ENCODE data around the gene YARS1. TPM values are rescaled to one million over a fixed set of nuclear protein-coding genes. Genes with fewer than 3 reads are reported as not detected.

Gene YARS1
- total RNA-seq, 1 experiment from 2014 or later: 180 TPM

- Histone ChIP-seq H3K4me3 (peak overlapping the region; percentile 96), H3K27me3 (ENCODE audit: insufficient read depth, low read depth) (no peaks in the 10 kb centered on the region), H3K27ac (peak overlapping the region; percentile 68), H3K9me3 (ENCODE audit: insufficient read depth, low read depth) (no peaks in the 10 kb centered on the region), H3K4me1 (replicated peaks; ENCODE audit: insufficient read depth) (peaks cover 56% of the 10 kb centered on the region), H4K20me1 (ENCODE audit: insufficient read depth) (no peaks in the 10 kb centered on the region; the same call in 1 of the 2 replicates), H3K9me2 (ENCODE audit: insufficient read depth) (no peaks in the 10 kb centered on the region), H3K4me2 (peak overlapping the region; percentile 95), H3K79me2 (ENCODE audit: low read depth) (peaks cover 84% of the 10 kb centered on the region), H3K36me3 (ENCODE audit: low read depth) (peaks cover 6% of the 10 kb centered on the region), H2AFZ (peak overlapping the region; percentile 46; the same call in 1 of the 2 replicates), H3F3A (ENCODE audit: insufficient read depth, low read depth) (peaks cover 63% of the 10 kb centered on the region)
- TSS peak; percentile 70 for BruUV-seq (replicated peaks)
- no peak for TF ChIP-seq EZH2 (IDR thresholded peaks at IDR 0.05; ENCODE audit: low read depth)
- TF ChIP-seq, protein P1, sequence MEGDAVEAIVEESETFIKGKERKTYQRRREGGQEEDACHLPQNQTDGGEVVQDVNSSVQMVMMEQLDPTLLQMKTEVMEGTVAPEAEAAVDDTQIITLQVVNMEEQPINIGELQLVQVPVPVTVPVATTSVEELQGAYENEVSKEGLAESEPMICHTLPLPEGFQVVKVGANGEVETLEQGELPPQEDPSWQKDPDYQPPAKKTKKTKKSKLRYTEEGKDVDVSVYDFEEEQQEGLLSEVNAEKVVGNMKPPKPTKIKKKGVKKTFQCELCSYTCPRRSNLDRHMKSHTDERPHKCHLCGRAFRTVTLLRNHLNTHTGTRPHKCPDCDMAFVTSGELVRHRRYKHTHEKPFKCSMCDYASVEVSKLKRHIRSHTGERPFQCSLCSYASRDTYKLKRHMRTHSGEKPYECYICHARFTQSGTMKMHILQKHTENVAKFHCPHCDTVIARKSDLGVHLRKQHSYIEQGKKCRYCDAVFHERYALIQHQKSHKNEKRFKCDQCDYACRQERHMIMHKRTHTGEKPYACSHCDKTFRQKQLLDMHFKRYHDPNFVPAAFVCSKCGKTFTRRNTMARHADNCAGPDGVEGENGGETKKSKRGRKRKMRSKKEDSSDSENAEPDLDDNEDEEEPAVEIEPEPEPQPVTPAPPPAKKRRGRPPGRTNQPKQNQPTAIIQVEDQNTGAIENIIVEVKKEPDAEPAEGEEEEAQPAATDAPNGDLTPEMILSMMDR (conservative IDR thresholded peaks at IDR 0.05): no peak
- ChIA-PET POLR2A (ENCODE audit: unreplicated experiment) (interaction anchor here (0.6 to 0.7 kb wide), 2 partner anchors 83 to 463 kb away, joined by 3 to 9 read pairs; partner anchors contain the start of gene HDAC1), CTCF (interaction anchor here (1.0 kb wide), 1 partner anchor 19 kb away, joined by 23 read pairs; no protein-coding TSS in a partner anchor)
- DNase-seq: peak in 1 of 2 experiments; percentile 38
- intact Hi-C loops (cut with micrococcal nuclease; ENCODE audit: unreplicated experiment): no loop called here
These were observed 62.7 kb downstream of the YARS1 start for GRCh38 chr1:32754317-32755097.

- Histone ChIP-seq H4K20me1 (ENCODE audit: insufficient read depth) (peaks cover under 1% of the 10 kb centered on the region; the same call in 1 of the 2 replicates), H3K79me2 (ENCODE audit: low read depth) (peaks cover 86% of the 10 kb centered on the region), H3K4me3 (peak overlapping the region; percentile 96), H3K9me2 (ENCODE audit: insufficient read depth) (no peaks in the 10 kb centered on the region), H2AFZ (no peak overlapping the region), H3F3A (ENCODE audit: insufficient read depth, low read depth) (peaks cover 56% of the 10 kb centered on the region), H3K4me1 (replicated peaks; ENCODE audit: insufficient read depth) (peaks cover 48% of the 10 kb centered on the region), H3K27me3 (ENCODE audit: insufficient read depth, low read depth) (no peaks in the 10 kb centered on the region), H3K36me3 (ENCODE audit: low read depth) (peaks cover 6% of the 10 kb centered on the region), H3K27ac (peak overlapping the region; percentile 68), H3K4me2 (peak overlapping the region; percentile 95), H3K9me3 (ENCODE audit: insufficient read depth, low read depth) (no peaks in the 10 kb centered on the region)
- POLR2A ChIA-PET (ENCODE audit: unreplicated experiment): interaction anchor here (0.6 to 0.7 kb wide), 2 partner anchors 22 to 462 kb away, joined by 5 to 9 read pairs; partner anchors contain the start of gene HDAC1
- peak; percentile 77 to 89 for DNase-seq
- CTCF ChIA-PET: interaction anchor here (0.5 to 1.0 kb wide), 2 partner anchors 20 to 233 kb away, joined by 6 to 23 read pairs; no protein-coding TSS in a partner anchor
- intact Hi-C loops (cut with micrococcal nuclease; ENCODE audit: unreplicated experiment): no loop called here
- no peak for TF ChIP-seq EZH2 (IDR thresholded peaks at IDR 0.05; ENCODE audit: low read depth)
- TF ChIP-seq, protein P1 (conservative IDR thresholded peaks at IDR 0.05): no peak
- BruUV-seq (replicated peaks): no TSS peak
These were observed 63.4 kb downstream of the YARS1 start for GRCh38 chr1:32753532-32754316.

- Histone ChIP-seq H3K79me2 (ENCODE audit: low read depth) (peaks cover 86% of the 10 kb centered on the region), H3K36me3 (ENCODE audit: low read depth) (peaks cover 6% of the 10 kb centered on the region; the same call in 1 of the 2 replicates), H3K4me1 (replicated peaks; ENCODE audit: insufficient read depth) (peaks cover 17% of the 10 kb centered on the region), H2AFZ (no peak overlapping the region), H3K9me2 (ENCODE audit: insufficient read depth) (no peaks in the 10 kb centered on the region), H3K27ac (no peak overlapping the region), H3K4me2 (no peak overlapping the region), H3K4me3 (no peak overlapping the region), H3K9me3 (ENCODE audit: insufficient read depth, low read depth) (no peaks in the 10 kb centered on the region), H3K27me3 (ENCODE audit: insufficient read depth, low read depth) (no peaks in the 10 kb centered on the region), H3F3A (ENCODE audit: insufficient read depth, low read depth) (peaks cover 21% of the 10 kb centered on the region), H4K20me1 (ENCODE audit: insufficient read depth) (peaks cover 12% of the 10 kb centered on the region)
- ChIA-PET CTCF (interaction anchor here (1.2 kb wide), 1 partner anchor 27 kb away, joined by 5 read pairs; no protein-coding TSS in a partner anchor), POLR2A (ENCODE audit: unreplicated experiment) (no interaction called here)
- intact Hi-C loops (cut with micrococcal nuclease; ENCODE audit: unreplicated experiment): no loop called here
- TF ChIP-seq, protein P1 (conservative IDR thresholded peaks at IDR 0.05): no peak
- TF ChIP-seq EZH2 (IDR thresholded peaks at IDR 0.05; ENCODE audit: low read depth): no peak
- no TSS peak for BruUV-seq (replicated peaks)
- no peak for DNase-seq
These were observed 67.4 kb downstream of the YARS1 start for GRCh38 chr1:32749771-32750170.

Data from PC-9 (cell line).